MCF 10A (cell line): Measurements from ENCODE around the gene VPREB3. TPM values are rescaled to one million over a fixed set of nuclear protein-coding genes. Genes with fewer than 3 reads are reported as not detected.
A peak's percentile ranks its signal among the peaks of the same experiment; 100 is the strongest.

ENCODE experiments used
- BruUV-seq: library from RNA; stranded (reverse); fragments of 400-500 nt; replicated peaks from 2 replicates; lab custom pipeline; 2021; lab: Mats Ljungman, UMichigan
- CTCF ChIA-PET: fragments of 300-600 bp; sonication (Branson Sonifier 250); formaldehyde crosslinking; extraction: SDS; loops from one replicate; lab custom pipeline; 2021; ENCODE audit warnings: antibody characterized with exemption, inconsistent platforms; lab: Yijun Ruan, JAX
- POLR2A ChIA-PET: fragments of 300-600, 350-650 bp; sonication (Branson Sonifier 250); formaldehyde crosslinking; extraction: SDS; loops from one replicate; lab custom pipeline; 2020; ENCODE audit warnings: antibody characterized with exemption, inconsistent platforms; lab: Yijun Ruan, JAX
- DNase-seq: peaks from one replicate; pipeline ENCODE4 v3.0.0-alpha.2; 2018; ENCODE audit not compliant: unreplicated experiment
- H3K27ac Mint-ChIP-seq: one replicate; pipeline ENCODE4 v1.8.0; 2022; ENCODE audit warnings: mild to moderate bottlenecking, low read depth, mixed read lengths; ENCODE audit not compliant: unreplicated experiment
- H3K27me3 Mint-ChIP-seq: one replicate; pipeline ENCODE4 v1.8.0; 2022; ENCODE audit warnings: mixed read lengths; ENCODE audit not compliant: insufficient read depth, unreplicated experiment
- H3K36me3 Mint-ChIP-seq: one replicate; pipeline ENCODE4 v1.8.0; 2022; ENCODE audit warnings: mild to moderate bottlenecking, moderate library complexity, mixed read lengths; ENCODE audit not compliant: insufficient read depth, unreplicated experiment
- H3K4me1 Mint-ChIP-seq: one replicate; pipeline ENCODE4 v1.8.0; 2022; ENCODE audit warnings: mixed read lengths; ENCODE audit not compliant: insufficient read depth, unreplicated experiment
- H3K4me3 Mint-ChIP-seq: one replicate; pipeline ENCODE4 v1.8.0; 2022; ENCODE audit warnings: mild to moderate bottlenecking, moderate library complexity, mixed read lengths; ENCODE audit not compliant: unreplicated experiment
- H3K9me3 Mint-ChIP-seq: one replicate; pipeline ENCODE4 v1.8.0; 2022; ENCODE audit warnings: mixed read lengths; ENCODE audit not compliant: unreplicated experiment
- CTCF ChIP-seq: fragments of 200-600 bp; IDR thresholded peaks from one replicate; pipeline ENCODE4 v1.8.0; 2022; ENCODE audit warnings: antibody characterized with exemption, mild to moderate bottlenecking; ENCODE audit not compliant: unreplicated experiment
- intact Hi-C: fragments of 100-400 bp; cut with micrococcal nuclease; formaldehyde crosslinking; loops from 2 replicates; pipeline ENCODE4 v1.14.1; 2022
- total RNA-seq: library from RNA; stranded (reverse); gene quantifications from 2 replicates; pipeline ENCODE4 v1.2.3, GENCODE V29; 2022

VPREB3 gene
- total RNA-seq, 1 experiment from 2014 or later, result not detected

GRCh38 chr22:23751441-23751996, 2.7 kb downstream of the VPREB3 start:
- Mint-ChIP-seq H3K36me3 (no peaks in the 10 kb centered on the region), H3K27me3 (no peaks in the 10 kb centered on the region), H3K4me3 (peak overlapping the region; percentile 83), H3K27ac (peak overlapping the region; percentile 73), H3K9me3 (peaks cover 7% of the 10 kb centered on the region), H3K4me1 (peaks cover 13% of the 10 kb centered on the region)
- no peak for DNase-seq
- TF ChIP-seq CTCF, result no peak
- CTCF ChIA-PET, result interaction anchor here (0.6 to 1.0 kb wide), 2 partner anchors 17 to 129 kb away, joined by 3 to 5 read pairs; no protein-coding TSS in a partner anchor
- POLR2A ChIA-PET, result interaction anchor here (0.6 to 2.6 kb wide), 6 partner anchors 14 to 143 kb away, joined by 3 to 12 read pairs (median 3); partner anchors contain the start of genes CHCHD10 and SLC2A11
- no TSS peak for BruUV-seq
- intact Hi-C loops, result no loop called here

- Mint-ChIP-seq H3K9me3 (peaks cover 7% of the 10 kb centered on the region), H3K36me3 (no peaks in the 10 kb centered on the region), H3K27me3 (no peaks in the 10 kb centered on the region), H3K4me3 (peak within 1 kb of the TSS; percentile 83), H3K4me1 (peaks cover 13% of the 10 kb centered on the region), H3K27ac (peak within 1 kb of the TSS; percentile 73)
- POLR2A ChIA-PET, result interaction anchor here (0.6 to 2.6 kb wide), 8 partner anchors 12 to 171 kb away, joined by 3 to 12 read pairs (median 4); partner anchors contain the start of genes CHCHD10 and SLC2A11
- TF ChIP-seq CTCF, result no peak
- peak; percentile 84 for DNase-seq
- BruUV-seq, result no TSS peak
- intact Hi-C loops, result no loop called here
- CTCF ChIA-PET, result no interaction called here
Measured at GRCh38 chr22:23750714-23751440, 3.3 kb downstream of the VPREB3 start, which contains the start of gene ZNF70. ZNF70 (minus strand) TSS chr22:23751112; CDS start chr22:23745140, 5,972 bp downstream.

- no peaks in the 10 kb centered on the region for H3K36me3 Mint-ChIP-seq
- intact Hi-C loops, result no loop called here
- BruUV-seq, result TSS peak; percentile 61
- no peak for TF ChIP-seq CTCF
- DNase-seq, result no peak
- peaks cover 7% of the 10 kb centered on the region for H3K9me3 Mint-ChIP-seq
- peak overlapping the region; percentile 83 for H3K4me3 Mint-ChIP-seq
- H3K27ac Mint-ChIP-seq, result peak overlapping the region; percentile 73
- ChIA-PET POLR2A (interaction anchor here (0.6 to 2.6 kb wide), 8 partner anchors 11 to 172 kb away, joined by 3 to 12 read pairs (median 4); partner anchors contain the start of genes CHCHD10 and SLC2A11), CTCF (interaction anchor here (0.6 to 1.2 kb wide), 3 partner anchors 14 to 636 kb away, joined by 3 to 5 read pairs (median 4); no protein-coding TSS in a partner anchor)
- H3K27me3 Mint-ChIP-seq, result no peaks in the 10 kb centered on the region
- peaks cover 13% of the 10 kb centered on the region for H3K4me1 Mint-ChIP-seq
Measured at GRCh38 chr22:23750367-23750713, 3.9 kb downstream of the VPREB3 start.

- H3K9me3 Mint-ChIP-seq, result peaks cover 7% of the 10 kb centered on the region
- POLR2A ChIA-PET, result interaction anchor here (0.9 to 2.6 kb wide), 5 partner anchors 11 to 107 kb away, joined by 3 to 12 read pairs (median 6); partner anchors contain the start of genes CHCHD10 and SLC2A11
- no peaks in the 10 kb centered on the region for H3K36me3 Mint-ChIP-seq
- H3K4me1 Mint-ChIP-seq, result peaks cover 13% of the 10 kb centered on the region
- intact Hi-C loops, result no loop called here
- no peak for TF ChIP-seq CTCF
- no peak overlapping the region for H3K27ac Mint-ChIP-seq
- no peaks in the 10 kb centered on the region for H3K27me3 Mint-ChIP-seq
- H3K4me3 Mint-ChIP-seq, result peak overlapping the region; percentile 83
- CTCF ChIA-PET, result interaction anchor here (0.6 to 1.2 kb wide), 3 partner anchors 14 to 636 kb away, joined by 3 to 5 read pairs (median 4); no protein-coding TSS in a partner anchor
- DNase-seq, result no peak
- BruUV-seq, result no TSS peak
Measured at GRCh38 chr22:23749841-23750301, 4.4 kb downstream of the VPREB3 start.
